H1 (cell line): Measurements from ENCODE around the gene PEPD. TPM values are rescaled to one million over a fixed set of nuclear protein-coding genes. Genes with fewer than 3 reads are reported as not detected.

Experiments
- CTCF ChIA-PET: fragments of 300-600 bp; sonication (Branson Sonifier 250); formaldehyde crosslinking; loops from one replicate; lab custom pipeline; 2021; ENCODE audit not compliant: partially characterized antibody; lab: Charles Lee
- POLR2A ChIA-PET: fragments of 300-600 bp; sonication (Branson Sonifier 250); formaldehyde crosslinking; loops from one replicate; lab custom pipeline; 2021; ENCODE audit warnings: inconsistent platforms; ENCODE audit not compliant: partially characterized antibody; lab: Charles Lee
- DNase-seq, 2 experiments: peaks; one replicate each; pipeline versions ENCODE4 v3.0.0 to v3.0.0-alpha.2; 2010 to 2022; ENCODE audit warnings: low spot score in 2 of 2, low read depth in 1 of 2, mixed read lengths in 1 of 2
- FAIRE-seq: peaks from 2 replicates; lab custom pipeline; 2011; peaks lifted over from hg19 to GRCh38; lab: Jason Lieb, UNC
- H2AFZ ChIP-seq: 2 replicates; pipeline ENCODE4 v1.8.1; 2012; ENCODE audit warnings: low read length, inconsistent platforms
- H2AK5ac ChIP-seq: 2 replicates; pipeline ENCODE4 v1.6.1; 2013; ENCODE audit warnings: low read depth, low read length
- H2BK120ac ChIP-seq: replicated peaks from 2 replicates; pipeline ENCODE3; 2013; ENCODE audit warnings: low read depth, low read length, inconsistent platforms
- H2BK12ac ChIP-seq: 2 replicates; pipeline ENCODE4 v1.6.1; 2013; ENCODE audit warnings: low read depth, low read length
- H2BK15ac ChIP-seq: 2 replicates; pipeline ENCODE4 v1.6.1; 2013; ENCODE audit warnings: low read length
- H2BK20ac ChIP-seq: 2 replicates; pipeline ENCODE4 v1.6.1; 2013; ENCODE audit warnings: low read length
- H2BK5ac ChIP-seq: 2 replicates; pipeline ENCODE4 v1.6.1; 2013; ENCODE audit warnings: low read depth, low read length
- H3K14ac ChIP-seq: 2 replicates; pipeline ENCODE4 v1.6.1; 2013; ENCODE audit warnings: inconsistent platforms; ENCODE audit not compliant: insufficient read length
- H3K18ac ChIP-seq: 2 replicates; pipeline ENCODE4 v1.6.1; 2013; ENCODE audit warnings: low read length; ENCODE audit errors: extremely low read depth
- H3K23ac ChIP-seq: 2 replicates; pipeline ENCODE4 v1.6.1; 2013; ENCODE audit warnings: inconsistent platforms; ENCODE audit not compliant: insufficient read length
- H3K23me2 ChIP-seq: 2 replicates; pipeline ENCODE4 v1.6.1; 2013; ENCODE audit warnings: low read depth, low read length
- H3K27ac ChIP-seq: 2 replicates; pipeline ENCODE4 v1.6.1; 2011; ENCODE audit warnings: low read depth, low read length, inconsistent platforms
- H3K27me3 ChIP-seq, 4 experiments: replicated peaks in 1 of 4; 1 replicate in 1 of 4; 2 replicates in 3 of 4; pipeline versions ENCODE4 v1.6.1 to v1.8.1; 2011 to 2013; ENCODE audit warnings: low read length in 3 of 4, mild to moderate bottlenecking in 3 of 4, inconsistent platforms in 2 of 4, mixed read lengths in 2 of 4, moderate library complexity in 1 of 4; ENCODE audit not compliant: control insufficient read depth in 3 of 4, insufficient read depth in 3 of 4; ENCODE audit errors: extremely low read depth in 1 of 4
- H3K36me3 ChIP-seq, 4 experiments: 2 replicates each; pipeline versions ENCODE4 v1.6.1 to v1.8.1; 2011 to 2013; ENCODE audit warnings: mild to moderate bottlenecking in 4 of 4, low read length in 3 of 4, moderate library complexity in 2 of 4, control low read depth in 1 of 4, inconsistent platforms in 1 of 4; ENCODE audit not compliant: insufficient read depth in 4 of 4, control insufficient read depth in 2 of 4
- H3K4ac ChIP-seq: replicated peaks from 2 replicates; pipeline ENCODE3; 2013; ENCODE audit warnings: low read length, low read depth, mixed read lengths, inconsistent platforms; ENCODE audit not compliant: insufficient read length
- H3K4me1 ChIP-seq, 4 experiments: replicated peaks in 1 of 4; 1 replicate in 1 of 4; 2 replicates in 3 of 4; pipeline versions ENCODE4 v1.6.1 to v1.8.1; 2011 to 2013; ENCODE audit warnings: low read length in 3 of 4, inconsistent platforms in 2 of 4, mixed read lengths in 1 of 4; ENCODE audit not compliant: insufficient read depth in 4 of 4, control insufficient read depth in 3 of 4
- H3K4me2 ChIP-seq, 2 experiments: 2 replicates each; pipeline versions ENCODE4 v1.6.1 to v1.8.1; 2011 to 2013; ENCODE audit warnings: low read depth in 2 of 2, low read length in 2 of 2, control low read depth in 1 of 2, inconsistent platforms in 1 of 2, mild to moderate bottlenecking in 1 of 2; ENCODE audit not compliant: insufficient read depth in 1 of 2
- H3K4me3 ChIP-seq, 4 experiments: fragments of 200-600, 300-600 bp in 1 of 4; sonication (generic), shearing (Covaris generic), sonication (Bioruptor Twin) in 1 of 4; 2 replicates each; pipeline versions ENCODE4 v1.5.1 to v1.8.1; 2011 to 2016; ENCODE audit warnings: low read length in 4 of 4, low read depth in 3 of 4, control low read depth in 2 of 4, inconsistent platforms in 2 of 4, mild to moderate bottlenecking in 2 of 4, mixed read lengths in 1 of 4, moderate library complexity in 1 of 4; ENCODE audit not compliant: insufficient read depth in 2 of 4; ENCODE audit errors: extremely low read depth in 1 of 4
- H3K56ac ChIP-seq: replicated peaks from 2 replicates; pipeline ENCODE3; 2013; ENCODE audit warnings: low read depth, mild to moderate bottlenecking, mixed read lengths, low read length, inconsistent platforms; ENCODE audit not compliant: insufficient read length
- H3K79me1 ChIP-seq: 2 replicates; pipeline ENCODE4 v1.6.1; 2013; ENCODE audit warnings: low read depth, low read length, control low read depth
- H3K79me2 ChIP-seq, 2 experiments: 2 replicates each; pipeline versions ENCODE4 v1.6.1 to v1.8.1; 2012 to 2013; ENCODE audit warnings: low read length in 2 of 2, mild to moderate bottlenecking in 2 of 2, inconsistent platforms in 1 of 2; ENCODE audit not compliant: insufficient read depth in 2 of 2, control insufficient read depth in 1 of 2
- H3K9ac ChIP-seq, 4 experiments: replicated peaks in 1 of 4; 1 replicate in 1 of 4; 2 replicates in 3 of 4; pipeline versions ENCODE4 v1.6.1 to v1.8.1; 2011 to 2013; ENCODE audit warnings: low read depth in 3 of 4, low read length in 3 of 4, control low read depth in 2 of 4, mild to moderate bottlenecking in 2 of 4, moderate library complexity in 2 of 4, inconsistent platforms in 1 of 4; ENCODE audit errors: extremely low read depth in 1 of 4
- H3K9me3 ChIP-seq, 2 experiments: 2 replicates each; pipeline versions ENCODE4 v1.6.1 to v1.8.1; 2012 to 2013; ENCODE audit warnings: mild to moderate bottlenecking in 2 of 2, moderate library complexity in 2 of 2, control low read depth in 1 of 2, inconsistent platforms in 1 of 2, low read depth in 1 of 2, low read length in 1 of 2, mixed read lengths in 1 of 2; ENCODE audit not compliant: insufficient read depth in 2 of 2
- H4K20me1 ChIP-seq, 2 experiments: replicated peaks in 1 of 2; 2 replicates each; pipeline versions ENCODE3 to v1.8.1; 2011 to 2013; ENCODE audit warnings: inconsistent platforms in 2 of 2, low read length in 2 of 2, mild to moderate bottlenecking in 1 of 2; ENCODE audit not compliant: insufficient read depth in 2 of 2, control insufficient read depth in 1 of 2
- H4K5ac ChIP-seq: 2 replicates; pipeline ENCODE4 v1.6.1; 2013; ENCODE audit warnings: low read length, low read depth, mixed read lengths, inconsistent platforms; ENCODE audit not compliant: insufficient read length
- H4K8ac ChIP-seq: 2 replicates; pipeline ENCODE4 v1.8.0; 2013; ENCODE audit warnings: mild to moderate bottlenecking, moderate library complexity, low read length, inconsistent platforms; ENCODE audit not compliant: insufficient read depth; ENCODE audit errors: extremely low read depth
- H4K91ac ChIP-seq: replicated peaks from 2 replicates; pipeline ENCODE3; 2013; ENCODE audit warnings: low read length, mixed read lengths, inconsistent platforms; ENCODE audit not compliant: insufficient read length
- ASH2L ChIP-seq: fragments of 200-600, 300-600 bp; sonication (generic); IDR thresholded peaks from one replicate; pipeline ENCODE4 v1.7.1; 2017; ENCODE audit warnings: low read length
- POU5F1 ChIP-seq: IDR thresholded peaks from 2 replicates; pipeline ENCODE4 v1.6.1; 2011; ENCODE audit warnings: low read depth, mild to moderate bottlenecking, low read length, moderate library complexity
- RBBP5 ChIP-seq: IDR thresholded peaks from 2 replicates; pipeline ENCODE4 v1.7.1; 2012; ENCODE audit warnings: low read depth, mild to moderate bottlenecking, inconsistent platforms, low read length, moderate library complexity, borderline replicate concordance
- SIX5 ChIP-seq: IDR thresholded peaks from 2 replicates; pipeline ENCODE4 v1.6.1; 2011; ENCODE audit warnings: mild to moderate bottlenecking, low read depth, low read length
- SRF ChIP-seq: IDR thresholded peaks from 2 replicates; pipeline ENCODE4 v1.6.1; 2011; ENCODE audit warnings: mild to moderate bottlenecking, low read depth, low read length, moderate library complexity
- TAF1 ChIP-seq: IDR thresholded peaks from 2 replicates; pipeline ENCODE4 v1.6.1; 2011; ENCODE audit warnings: mild to moderate bottlenecking, low read depth, low read length
- WGBS, 2 experiments: shearing (Covaris generic) in 1 of 2; methylation state at CpG; one replicate each; pipeline versions ENCODE4 v1.1.6 to v1.1.7; 2013 to 2015; ENCODE audit warnings: low lambda C conversion rate in 2 of 2, mixed read lengths in 2 of 2, inconsistent platforms in 1 of 2, low coverage in 1 of 2, missing lambda C conversion rate in 1 of 2; ENCODE audit not compliant: insufficient replicate concordance in 2 of 2, insufficient coverage in 1 of 2, insufficient read length in 1 of 2; ENCODE audit errors: extremely low coverage in 1 of 2, missing lambda C conversion rate in 1 of 2; 5-methylcytosine and 5-hydroxymethylcytosine counted together
- polyA plus RNA-seq, 7 experiments: library from polyadenylated mRNA; depleted of rRNA in 3 of 7; stranded (reverse) in 5 of 7; unstranded in 2 of 7; fragments of >200 nt in 5 of 7; fragments of 200-250 nt in 2 of 7; gene quantifications; 1 replicate in 5 of 7; 2 replicates in 1 of 7; 4 replicates in 1 of 7; pipeline versions ENCODE4 v1.2.1 to v1.2.3, GENCODE V29; 2011 to 2013; ENCODE audit warnings: missing spikeins in 2 of 7, mixed read lengths in 2 of 7
- total RNA-seq: library from RNA; stranded (reverse); fragmentation: NEBNext Ultra II Directional; extraction: Animal tissue kit (Norgen Biotek cat#: 25700); gene quantifications from 2 replicates; pipeline ENCODE4 v1.2.1, GENCODE V29; 2021

PEPD gene
- total and polyA plus RNA-seq, 2 of the 8 experiments (the other 6 are each of a cell fraction or from before 2014, with no cell fraction given), result 84.1 to 178 TPM

DNA sequence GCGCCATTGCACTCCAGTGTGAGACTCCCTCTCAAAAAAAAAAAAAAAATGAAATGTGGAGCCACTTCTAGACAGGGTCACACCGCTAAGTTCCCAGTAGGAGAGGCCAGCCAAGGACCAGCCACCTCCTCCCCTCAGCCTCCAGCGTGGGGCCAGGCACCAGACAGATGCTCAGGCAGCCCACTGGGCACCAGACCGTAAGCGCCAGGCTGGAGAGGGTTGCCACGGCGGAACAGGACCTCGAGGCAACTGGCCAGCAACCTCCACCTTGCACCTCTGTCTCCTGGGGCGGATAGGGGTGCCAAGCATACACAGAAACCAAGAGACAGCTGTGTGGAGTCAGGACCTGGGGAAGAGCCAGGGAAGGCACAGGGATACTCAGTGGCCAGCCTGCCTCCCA is 3.7 kb downstream of the PEPD start:
- Histone ChIP-seq H3K27me3 (no peaks in the 10 kb centered on the region), H2AK5ac (no peak overlapping the region), H3K18ac (no peak overlapping the region), H3K14ac (no peak overlapping the region), H3K4me3 (no peak overlapping the region), H3K27ac (no peak overlapping the region), H2BK20ac (no peak overlapping the region), H2AFZ (no peak overlapping the region), H3K9ac (no peak overlapping the region), H3K79me2 (peaks cover 5 to 70% of the 10 kb centered on the region in 2 experiments), H2BK15ac (no peak overlapping the region), H2BK12ac (no peak overlapping the region), H3K4me1 (peaks cover 0 to 21% (median 5%) of the 10 kb centered on the region in 4 experiments; a peak in 5 of 7 replicates), H4K91ac (no peak overlapping the region), H3K4ac (no peak overlapping the region), H2BK120ac (no peak overlapping the region), H3K23ac (no peak overlapping the region), H4K20me1 (peaks cover 0 to 22% of the 10 kb centered on the region in 2 experiments), H3K9me3 (no peaks in the 10 kb centered on the region), H3K4me2 (no peak overlapping the region), H4K8ac (peak overlapping the region; percentile 70), H4K5ac (no peak overlapping the region), H3K79me1 (peaks cover 41% of the 10 kb centered on the region), H3K56ac (no peak overlapping the region), H3K23me2 (peaks cover 10% of the 10 kb centered on the region; the same call in 1 of the 2 replicates), H3K36me3 (no peaks in the 10 kb centered on the region), H2BK5ac (no peak overlapping the region)
- DNase-seq (no peak), FAIRE-seq (no peak)
- 94% methylated on average over 7 of the region's 9 CpGs; no CpG with 5 or more reads in 1 of the 2 experiments for WGBS, 2 experiments
- ChIA-PET CTCF (no interaction called here), POLR2A (no interaction called here)
- TF ChIP-seq ASH2L, result no peak
- TF ChIP-seq RBBP5, result no peak
- no peak for TF ChIP-seq SRF
- TF ChIP-seq SIX5, result no peak
- TF ChIP-seq TAF1, result no peak
- TF ChIP-seq POU5F1, result no peak
